HG03520 (cell line): ENCODE results near the gene LMF2.
"Not testable (repeated sequence)": the region's sequence is repeated elsewhere in the genome, so short reads cannot be mapped to it uniquely, and the experiment has no call there.

ENCODE experiments used
- ATAC-seq: cut with Tn5 transposase; IDR thresholded peaks from one replicate; pipeline ENCODE4 v1.9.1; 2021; ENCODE audit warnings: mild to moderate bottlenecking, moderate library complexity; ENCODE audit not compliant: unreplicated experiment

LMF2 gene

GRCh38 chr22:50524676-50525103, 17.2 kb upstream of the LMF2 start:
- ATAC-seq, result no peak

DNA sequence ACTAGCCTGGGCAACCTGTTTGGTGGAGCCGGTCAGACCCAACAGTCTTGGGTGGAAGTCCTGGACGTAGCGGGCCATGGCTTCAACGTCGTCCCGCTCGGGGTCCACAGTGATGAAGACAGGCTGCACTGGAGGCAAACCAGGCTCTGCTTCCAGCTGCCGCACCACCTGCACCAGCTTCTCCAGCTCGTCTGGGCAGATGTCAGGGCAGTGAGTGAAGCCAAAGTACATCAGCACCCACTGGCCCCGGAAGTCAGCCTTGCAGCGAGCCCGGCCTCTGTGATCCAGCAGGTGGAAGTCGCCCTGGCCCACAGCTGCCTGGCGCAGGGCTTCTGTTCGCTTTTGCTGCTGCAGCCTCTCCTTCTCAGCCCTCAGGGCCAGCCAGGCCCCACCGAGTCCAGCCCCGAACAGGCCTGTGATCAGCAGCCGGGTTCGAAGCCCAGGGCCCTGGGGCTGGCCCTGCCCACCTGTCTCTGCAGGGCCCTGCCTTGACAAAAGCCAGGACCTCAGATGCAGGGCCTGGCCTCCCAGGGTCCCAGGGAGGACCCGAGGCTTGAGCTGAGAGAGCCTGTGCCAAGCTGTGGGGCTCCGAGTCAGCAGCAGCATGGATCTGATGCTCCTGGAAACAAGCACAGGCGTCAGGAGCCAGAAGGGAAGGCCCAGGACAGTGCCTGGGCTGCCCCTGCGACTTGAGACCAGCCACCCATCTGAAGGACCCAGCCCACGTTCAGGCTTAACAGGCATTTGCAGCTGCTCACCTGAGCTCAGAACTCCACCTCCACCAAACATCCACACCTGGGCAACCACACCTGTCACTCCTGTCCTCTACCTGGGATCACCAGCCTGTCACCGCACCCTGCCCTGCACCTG, 16.5 kb upstream of the LMF2 start:
- ATAC-seq, result no peak

DNA sequence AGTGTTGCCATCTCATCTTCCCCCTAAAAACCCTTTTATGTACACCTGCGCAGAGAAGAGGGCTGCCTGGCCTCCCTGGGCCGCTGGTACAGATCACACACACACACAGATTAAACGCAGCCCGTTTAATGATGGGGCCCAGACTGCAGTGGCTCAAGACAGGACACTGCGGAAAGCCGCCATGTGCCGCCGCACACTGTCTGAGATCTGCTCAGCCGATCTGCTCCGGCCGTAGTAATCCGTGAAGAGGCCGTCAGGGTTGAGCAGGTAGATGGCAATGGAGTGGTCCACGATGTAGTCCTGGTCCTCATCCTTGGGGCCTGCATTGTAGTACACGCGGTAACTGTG, 15.9 kb upstream of the LMF2 start:
- no peak for ATAC-seq

DNA sequence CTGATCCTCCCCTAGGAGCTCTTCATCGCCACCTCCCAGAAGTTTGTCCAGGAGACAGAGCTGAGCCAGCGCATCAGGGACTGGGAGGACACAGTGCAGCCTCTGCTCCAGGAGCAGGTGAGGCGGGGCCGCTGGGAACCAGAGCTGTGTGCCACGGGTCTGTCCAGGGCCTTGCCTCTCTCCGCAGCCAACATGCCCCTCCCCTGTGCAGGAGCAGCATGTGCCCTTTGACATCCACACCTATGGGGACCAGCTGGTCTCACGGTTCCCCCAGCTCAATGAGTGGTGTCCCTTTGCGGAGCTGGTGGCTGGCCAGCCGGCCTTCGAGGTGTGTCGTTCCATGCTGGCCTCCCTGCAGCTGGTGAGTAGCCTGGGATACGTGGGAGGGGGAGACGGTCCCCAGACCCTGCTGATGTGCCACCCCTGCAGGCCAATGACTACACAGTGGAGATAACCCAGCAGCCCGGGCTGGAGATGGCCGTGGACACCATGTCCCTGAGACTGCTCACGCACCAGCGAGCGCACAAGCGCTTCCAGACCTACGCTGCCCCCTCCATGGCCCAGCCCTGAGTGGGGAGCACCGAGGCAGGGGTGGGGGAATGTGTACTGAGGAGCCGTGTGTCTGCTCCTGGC, 15.4 kb upstream of the LMF2 start:
- ATAC-seq, result no peak

DNA sequence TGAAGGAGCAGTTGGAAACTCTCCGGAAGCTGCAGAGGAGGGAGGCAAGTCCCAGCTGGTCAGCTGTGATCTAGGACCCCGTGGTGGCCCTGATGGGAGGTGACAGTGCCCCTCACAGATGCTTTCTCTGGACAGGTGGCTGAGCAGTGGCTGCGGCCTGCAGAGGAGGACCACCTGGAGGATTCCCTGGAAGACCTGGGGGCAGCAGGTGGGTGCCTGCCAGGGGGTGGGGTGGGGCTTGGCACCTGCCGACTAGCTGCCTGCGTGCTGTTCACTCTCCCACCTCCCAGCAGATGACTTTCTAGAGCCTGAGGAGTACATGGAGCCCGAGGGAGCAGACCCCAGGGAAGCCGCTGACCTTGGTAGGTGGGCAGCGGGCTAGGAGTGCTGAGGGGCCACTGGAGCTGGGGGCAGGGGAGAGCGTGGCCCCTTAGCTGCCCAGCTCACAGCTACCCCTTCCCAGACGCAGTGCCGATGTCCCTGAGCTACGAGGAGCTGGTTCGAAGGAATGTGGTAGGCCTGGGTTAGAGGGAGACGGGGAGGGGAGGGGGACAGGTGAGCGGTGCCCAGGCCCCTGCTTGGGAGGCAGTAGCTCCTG, 14.8 kb upstream of the LMF2 start:
- ATAC-seq, result no peak

DNA sequence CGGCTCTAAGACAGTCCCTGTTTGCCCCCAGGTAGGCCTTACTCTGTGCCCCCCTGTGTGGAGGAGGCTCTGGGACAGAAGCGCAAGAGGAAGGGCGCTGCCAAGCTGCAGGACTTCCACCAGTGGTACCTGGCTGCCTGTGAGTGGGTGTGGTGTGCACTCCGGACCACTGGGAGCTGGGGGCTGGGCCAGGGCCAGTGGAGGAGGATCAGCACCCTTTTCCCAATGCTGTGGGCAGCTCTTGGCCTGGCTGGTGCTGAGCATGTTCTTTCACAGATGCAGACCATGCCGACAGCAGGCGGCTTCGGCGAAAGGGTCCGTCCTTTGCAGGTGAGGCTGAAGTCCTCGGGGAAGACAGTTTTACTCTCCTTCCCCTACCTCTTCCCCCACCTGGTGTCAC, 14.2 kb upstream of the LMF2 start:
- no peak for ATAC-seq

GRCh38 chr22:50520826-50521453, 13.4 kb upstream of the LMF2 start:
- ATAC-seq, result no peak

DNA sequence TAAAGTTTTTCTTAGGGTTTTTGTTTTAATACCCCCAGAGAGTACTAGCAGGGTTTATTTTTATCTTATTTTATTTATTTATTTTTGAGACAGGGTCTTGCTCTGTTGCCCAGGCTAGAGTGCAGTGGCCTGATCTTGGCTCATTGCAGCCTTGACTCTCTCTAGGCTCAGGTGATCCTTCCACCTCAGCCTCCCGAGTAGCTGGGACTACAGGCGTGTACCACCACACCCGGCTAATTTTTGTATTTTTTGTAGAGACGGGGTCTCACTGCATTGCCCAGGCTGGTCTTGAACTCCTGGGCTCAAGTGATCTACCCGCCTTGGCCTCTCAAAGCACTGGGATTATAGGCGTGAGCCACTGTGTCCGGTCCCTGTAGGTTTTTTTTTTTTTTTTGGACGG, 12.7 kb upstream of the LMF2 start:
- ATAC-seq, result not testable (repeated sequence)

DNA sequence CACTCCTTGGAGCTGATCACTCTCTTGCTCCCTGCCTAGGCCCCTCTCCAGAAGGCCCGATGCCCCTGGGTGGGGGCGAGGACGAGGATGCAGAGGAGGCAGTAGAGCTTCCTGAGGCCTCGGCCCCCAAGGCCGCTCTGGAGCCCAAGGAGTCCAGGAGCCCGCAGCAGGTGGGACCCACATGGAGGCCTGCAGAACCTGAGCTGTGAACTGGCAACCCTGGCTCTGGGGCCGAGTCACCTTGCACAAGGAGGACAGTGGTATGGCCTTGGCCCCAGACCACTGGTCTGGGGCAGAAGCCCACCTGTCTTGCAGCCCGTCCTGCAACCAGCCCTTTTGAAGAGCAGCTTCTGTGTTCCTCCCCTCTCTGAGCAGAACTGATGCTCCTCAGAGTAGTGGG, 11.6 kb upstream of the LMF2 start:
- no peak for ATAC-seq

GRCh38 chr22:50518606-50519005, 11.1 kb upstream of the LMF2 start:
- ATAC-seq, result no peak

- no peak for ATAC-seq
These were observed 10.2 kb upstream of the LMF2 start for GRCh38 chr22:50517495-50518260.

GRCh38 chr22:50516891-50517290, 9.4 kb upstream of the LMF2 start:
- no peak for ATAC-seq

GRCh38 chr22:50516068-50516467, 8.6 kb upstream of the LMF2 start:
- no peak for ATAC-seq

GRCh38 chr22:50513175-50513574, 5.7 kb upstream of the LMF2 start:
- ATAC-seq, result no peak

DNA sequence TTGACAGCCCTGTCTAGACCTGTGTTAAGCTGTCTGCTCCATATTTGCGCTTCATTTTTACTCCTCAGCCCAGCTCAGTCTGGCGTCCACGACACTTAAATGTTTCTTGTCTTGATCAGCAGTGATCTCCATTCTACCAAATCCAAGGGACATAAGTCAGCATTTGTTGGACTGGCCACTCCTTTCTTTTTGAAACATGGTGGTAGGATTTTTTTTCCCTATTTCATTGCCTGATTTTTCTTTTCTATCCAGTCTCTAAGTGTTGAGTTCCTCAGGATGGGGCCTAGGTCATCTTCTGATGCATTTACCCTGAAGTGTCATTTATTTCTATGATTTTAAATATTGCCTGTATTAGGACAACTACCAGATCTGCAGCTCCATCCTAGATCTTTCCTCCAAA, 1.4 kb upstream of the LMF2 start:
- no peak for ATAC-seq

DNA sequence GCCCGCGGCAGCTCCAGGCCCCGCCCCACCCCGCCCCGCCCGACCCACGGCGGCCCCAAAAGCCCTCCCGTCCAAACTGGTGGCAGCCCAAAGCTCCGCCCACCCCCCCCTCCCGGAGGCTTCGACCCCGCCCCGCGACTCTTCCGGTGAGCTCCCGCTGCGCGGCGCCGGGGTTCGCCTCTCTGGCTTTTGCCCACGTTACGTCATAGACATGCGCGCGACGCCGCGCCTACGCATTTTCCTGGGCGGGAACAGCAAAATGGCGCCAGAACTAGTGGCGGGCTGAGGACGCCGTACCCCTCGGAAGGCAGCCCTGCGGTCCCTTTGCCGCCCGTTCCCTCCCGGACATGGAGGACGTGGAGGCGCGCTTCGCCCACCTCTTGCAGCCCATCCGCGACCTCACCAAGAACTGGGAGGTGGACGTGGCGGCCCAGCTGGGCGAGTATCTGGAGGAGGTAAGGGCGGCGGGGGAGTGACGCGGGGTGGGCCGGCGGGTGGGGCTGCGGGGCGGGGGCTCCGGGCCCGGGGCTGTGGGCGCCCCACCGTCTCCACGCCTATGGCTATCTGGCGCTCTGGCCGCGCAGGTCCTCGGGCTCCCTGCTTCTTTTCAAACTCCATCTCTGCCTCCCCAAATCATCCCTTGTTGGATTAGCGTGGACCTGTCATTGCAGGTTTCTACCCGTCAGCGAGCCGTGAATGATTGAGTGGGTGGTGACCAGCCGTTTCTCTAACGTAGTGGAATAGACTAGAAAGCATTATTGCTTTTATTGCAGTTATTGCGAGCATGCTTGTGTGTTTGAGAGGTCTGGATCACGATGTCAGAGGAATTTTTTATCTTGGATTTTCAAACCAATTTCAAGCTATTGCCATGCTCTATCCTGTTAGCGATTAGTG, 736 bp upstream of the LMF2 start, which contains the start of gene NCAPH2:
NCAPH2 (plus strand) TSS at position 234 of the 894 bp plus-strand sequence; CDS start at position 348, 114 bp downstream.
- peak; percentile 62 for ATAC-seq

GRCh38 chr22:50506611-50507420, 686 bp downstream of the LMF2 start:
- ATAC-seq, result no peak

DNA sequence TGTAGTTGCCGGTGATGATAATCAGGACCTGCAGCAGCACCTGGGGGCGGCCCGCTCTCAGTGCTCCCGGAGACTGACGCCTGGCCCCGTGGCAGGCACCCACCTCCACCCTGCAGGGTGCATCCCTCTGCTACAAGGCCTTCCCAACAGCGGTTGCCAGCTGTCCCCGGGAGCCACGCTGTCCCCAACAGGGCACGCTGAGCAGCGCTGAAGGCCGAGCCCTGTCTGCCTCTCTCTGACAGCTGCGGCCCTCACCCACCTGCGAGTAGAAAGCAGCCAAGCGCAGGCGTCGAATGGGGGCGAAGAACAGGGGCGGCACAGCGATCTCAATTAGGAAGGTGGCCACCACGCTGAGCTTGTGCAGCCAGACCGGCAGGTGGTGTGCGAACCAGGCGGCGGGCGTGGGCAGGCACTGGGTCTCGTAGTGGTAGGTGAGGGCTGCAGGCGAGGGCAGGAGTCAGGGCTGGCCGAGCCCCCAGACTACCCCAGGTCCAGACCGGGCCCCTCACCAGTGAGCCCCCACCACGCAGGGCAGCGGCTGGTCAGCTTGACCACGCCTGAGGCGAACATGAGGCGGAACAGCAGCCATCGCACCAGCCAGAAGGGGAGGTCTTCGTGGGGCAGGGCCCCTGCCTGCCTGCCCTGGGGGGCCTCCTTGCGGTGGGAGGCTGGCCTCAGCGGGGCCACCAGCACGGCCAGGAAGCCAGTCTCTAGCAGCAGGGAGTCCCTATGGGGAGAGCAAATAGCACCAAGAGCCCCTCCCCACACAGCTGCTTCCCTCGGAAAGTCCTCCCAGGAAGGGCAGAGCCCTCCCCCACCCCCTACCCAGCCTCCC, 1.5 kb downstream of the LMF2 start:
- ATAC-seq, result no peak
